HG02642 (cell line): ENCODE measurements around the gene IQGAP2.

ENCODE experiments used
- ATAC-seq: cut with Tn5 transposase; IDR thresholded peaks from one replicate; pipeline ENCODE4 v1.9.1; 2021; ENCODE audit warnings: mild to moderate bottlenecking; ENCODE audit not compliant: unreplicated experiment, poor library complexity

Gene IQGAP2

GRCh38 chr5:76693141-76693540, 290.1 kb downstream of the IQGAP2 start:
- ATAC-seq: no peak

- no peak for ATAC-seq
Measured at GRCh38 chr5:76694317-76694716, 291.2 kb downstream of the IQGAP2 start.

GRCh38 chr5:76695346-76695745, 292.3 kb downstream of the IQGAP2 start:
- ATAC-seq: no peak

- no peak for ATAC-seq
Measured at GRCh38 chr5:76696251-76696650, 293.2 kb downstream of the IQGAP2 start.

- no peak for ATAC-seq
Measured at GRCh38 chr5:76697670-76698069, 294.6 kb downstream of the IQGAP2 start.

GRCh38 chr5:76700571-76700970, 297.5 kb downstream of the IQGAP2 start:
- no peak for ATAC-seq

GRCh38 chr5:76701298-76701697, 298.2 kb downstream of the IQGAP2 start:
- ATAC-seq: no peak

GRCh38 chr5:76703707-76704106, 300.6 kb downstream of the IQGAP2 start:
- no peak for ATAC-seq

- ATAC-seq: no peak
Measured at GRCh38 chr5:76704131-76704663, 301.1 kb downstream of the IQGAP2 start.

GRCh38 chr5:76705574-76705973, 302.5 kb downstream of the IQGAP2 start:
- ATAC-seq: no peak

- no peak for ATAC-seq
Measured at GRCh38 chr5:76709762-76710161, 306.7 kb downstream of the IQGAP2 start.

- ATAC-seq: no peak
Measured at GRCh38 chr5:76710991-76711390, 307.9 kb downstream of the IQGAP2 start.

- ATAC-seq: peak; percentile 12
Measured at GRCh38 chr5:76714751-76715485, 311.8 kb downstream of the IQGAP2 start.

- ATAC-seq: peak; percentile 16
Measured at GRCh38 chr5:76715486-76715735, 312.3 kb downstream of the IQGAP2 start.

GRCh38 chr5:76715736-76716455, 312.8 kb downstream of the IQGAP2 start, which contains the start of gene F2R:
Gene F2R (plus strand): TSS chr5:76716126. CDS start chr5:76716308, 182 bp downstream.
- peak; percentile 73 for ATAC-seq

GRCh38 chr5:76716456-76717157, 313.5 kb downstream of the IQGAP2 start:
- ATAC-seq: no peak

- no peak for ATAC-seq
Measured at GRCh38 chr5:76717222-76718083, 314.4 kb downstream of the IQGAP2 start.

GRCh38 chr5:76718381-76718832, 315.3 kb downstream of the IQGAP2 start:
- no peak for ATAC-seq

- no peak for ATAC-seq
Measured at GRCh38 chr5:76718880-76719279, 315.8 kb downstream of the IQGAP2 start.

- peak; percentile 93 for ATAC-seq
Measured at GRCh38 chr5:76720988-76721569, 318.0 kb downstream of the IQGAP2 start.
